ENCODE data around the gene USP22. TPM values are rescaled to one million over a fixed set of nuclear protein-coding genes. Genes with fewer than 3 reads are reported as not detected.

USP22 gene
- polyA plus RNA-seq, 1 experiment = 288 TPM

DNA sequence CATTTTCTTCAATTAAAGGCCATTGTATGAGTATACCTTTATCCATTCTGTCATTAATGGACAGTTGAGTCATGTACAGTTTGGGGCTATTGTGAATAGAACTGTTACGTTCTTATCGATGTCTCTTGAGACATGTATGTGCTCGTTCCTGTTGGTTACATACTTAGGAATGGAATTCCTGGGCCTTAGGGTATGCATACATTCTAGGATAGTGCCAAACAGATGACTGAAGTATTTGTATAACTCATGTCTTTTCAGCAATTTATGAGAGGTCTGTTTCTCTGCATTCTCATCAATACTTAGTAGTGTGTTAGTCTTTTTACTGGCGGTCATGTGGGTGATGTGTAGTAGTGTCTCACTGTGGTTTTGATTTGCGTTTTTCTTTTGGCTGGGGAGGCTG, 81.2 kb downstream of the USP22 start:
- TF ChIP-seq CTCF (IDR thresholded peaks at IDR 0.05; ENCODE audit: low read depth, low read length) = no peak
- Histone ChIP-seq H3K27ac (ENCODE audit: low read depth, low read length) (no peak overlapping the region), H3K27me3 (ENCODE audit: control insufficient read depth, insufficient read depth, low read length) (peaks cover 23% of the 10 kb centered on the region), H3K4me3 (ENCODE audit: low read depth, low read length) (no peak overlapping the region), H3K9me3 (ENCODE audit: control insufficient read depth, insufficient read depth, low read length) (no peaks in the 10 kb centered on the region)
- DNase-seq (ENCODE audit: low read depth, low spot score) = no peak
- POLR2A ChIA-PET = no interaction called here
- CTCF ChIA-PET = no interaction called here

GRCh38 chr17:20960871-20961270, 81.9 kb downstream of the USP22 start:
- ChIA-PET CTCF (no interaction called here), POLR2A (no interaction called here)
- no peak overlapping the region for H3K4me3 ChIP-seq (ENCODE audit: low read depth, low read length)
- no peak overlapping the region for H3K27ac ChIP-seq (ENCODE audit: low read depth, low read length)
- no peaks in the 10 kb centered on the region for H3K9me3 ChIP-seq (ENCODE audit: control insufficient read depth, insufficient read depth, low read length)
- TF ChIP-seq CTCF (IDR thresholded peaks at IDR 0.05; ENCODE audit: low read depth, low read length) = no peak
- H3K27me3 ChIP-seq (ENCODE audit: control insufficient read depth, insufficient read depth, low read length) = peaks cover 23% of the 10 kb centered on the region
- DNase-seq (ENCODE audit: low read depth, low spot score) = no peak

DNA sequence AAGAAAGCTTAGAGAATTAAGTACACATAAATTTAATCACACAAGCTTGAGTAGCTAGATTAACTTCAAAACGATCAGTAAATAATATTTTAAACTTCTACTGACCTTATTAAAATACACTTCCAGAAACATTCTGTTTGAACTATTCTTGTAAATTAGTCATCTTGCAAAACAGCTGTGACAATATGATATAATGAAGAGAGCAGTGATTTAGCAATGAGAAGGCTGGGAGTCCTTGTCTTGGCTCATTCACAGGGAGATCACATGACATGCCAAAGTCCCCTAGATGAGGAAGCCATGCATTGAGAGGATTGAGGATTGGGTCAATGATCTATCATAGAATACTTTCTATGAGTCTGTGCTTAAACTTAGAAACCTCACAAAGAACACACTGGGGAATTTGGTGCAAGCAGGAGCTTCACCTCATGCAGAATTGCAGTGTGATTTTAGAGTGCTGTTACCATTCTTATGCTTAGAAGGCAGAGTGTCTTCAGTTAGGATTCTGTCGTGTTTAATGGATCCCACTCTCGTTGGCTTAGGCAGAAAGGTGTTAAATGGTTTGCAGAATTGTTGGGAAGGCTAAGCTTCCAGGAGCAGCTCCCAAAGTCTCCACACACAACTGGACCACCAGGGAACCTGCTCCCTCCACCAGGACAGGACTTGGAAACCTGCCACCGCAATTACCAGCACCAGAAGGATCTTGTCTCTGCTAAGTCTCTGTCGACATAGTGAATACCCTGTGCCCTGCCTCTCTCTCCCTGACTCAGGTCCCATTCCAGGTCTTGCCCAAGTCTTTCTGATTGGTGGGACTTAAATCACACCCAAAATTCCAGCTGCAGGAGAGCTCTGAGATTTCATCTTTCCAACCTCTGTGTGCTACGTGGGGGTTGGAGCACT, 87.1 kb downstream of the USP22 start:
- H3K9me3 ChIP-seq (ENCODE audit: control insufficient read depth, insufficient read depth, low read length) = no peaks in the 10 kb centered on the region
- H3K27ac ChIP-seq (ENCODE audit: low read depth, low read length) = no peak overlapping the region
- TF ChIP-seq CTCF (IDR thresholded peaks at IDR 0.05; ENCODE audit: low read depth, low read length) = no peak
- H3K4me3 ChIP-seq (ENCODE audit: low read depth, low read length) = no peak overlapping the region
- peaks cover 25% of the 10 kb centered on the region for H3K27me3 ChIP-seq (ENCODE audit: control insufficient read depth, insufficient read depth, low read length)
- CTCF ChIA-PET = interaction anchor here (0.6 to 0.8 kb wide), 3 partner anchors 8 to 174 kb away, joined by 3 to 4 read pairs (median 3); no protein-coding TSS in a partner anchor
- DNase-seq (ENCODE audit: low read depth, low spot score) = no peak
- POLR2A ChIA-PET = no interaction called here

DNA sequence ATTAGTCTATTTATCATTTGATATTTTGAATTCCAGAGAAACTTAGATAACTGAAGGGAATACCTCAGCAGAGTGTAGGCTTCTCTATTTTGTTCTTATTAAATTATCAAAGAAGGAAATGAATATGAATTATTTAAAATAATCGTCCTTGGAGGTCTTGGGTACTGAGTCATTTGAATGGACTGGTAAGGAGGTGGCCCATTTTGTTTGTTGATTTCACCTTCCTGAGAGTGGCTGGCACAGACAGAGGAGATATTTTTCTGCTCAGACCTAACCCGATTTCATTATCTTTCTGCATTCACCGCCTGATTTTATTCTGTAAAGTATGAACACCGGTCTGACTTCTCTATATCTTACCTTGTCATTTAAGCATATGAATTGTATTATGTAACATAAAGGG, 88.0 kb downstream of the USP22 start:
- no peak for DNase-seq (ENCODE audit: low read depth, low spot score)
- H3K4me3 ChIP-seq (ENCODE audit: low read depth, low read length) = no peak overlapping the region
- peaks cover 28% of the 10 kb centered on the region for H3K27me3 ChIP-seq (ENCODE audit: control insufficient read depth, insufficient read depth, low read length)
- POLR2A ChIA-PET = no interaction called here
- no peak overlapping the region for H3K27ac ChIP-seq (ENCODE audit: low read depth, low read length)
- CTCF ChIA-PET = no interaction called here
- TF ChIP-seq CTCF (IDR thresholded peaks at IDR 0.05; ENCODE audit: low read depth, low read length) = no peak
- H3K9me3 ChIP-seq (ENCODE audit: control insufficient read depth, insufficient read depth, low read length) = no peaks in the 10 kb centered on the region

- H3K4me3 ChIP-seq (ENCODE audit: low read depth, low read length) = no peak overlapping the region
- H3K27ac ChIP-seq (ENCODE audit: low read depth, low read length) = no peak overlapping the region
- ChIA-PET CTCF (no interaction called here), POLR2A (no interaction called here)
- no peak for DNase-seq (ENCODE audit: low read depth, low spot score)
- TF ChIP-seq CTCF (IDR thresholded peaks at IDR 0.05; ENCODE audit: low read depth, low read length) = no peak
- H3K27me3 ChIP-seq (ENCODE audit: control insufficient read depth, insufficient read depth, low read length) = peaks cover 27% of the 10 kb centered on the region
- no peaks in the 10 kb centered on the region for H3K9me3 ChIP-seq (ENCODE audit: control insufficient read depth, insufficient read depth, low read length)
Observed at GRCh38 chr17:20952183-20952582, 90.6 kb downstream of the USP22 start.
